GM19240 (cell line): Measurements from ENCODE around the gene ZNF439.
A peak's percentile ranks its signal among the peaks of the same experiment; 100 is the strongest.
"Not testable (repeated sequence)": the region's sequence is repeated elsewhere in the genome, so short reads cannot be mapped to it uniquely, and the experiment has no call there.

ENCODE experiments used
- DNase-seq: peaks from one replicate; pipeline ENCODE4 v3.0.0; 2011; ENCODE audit warnings: low spot score; ENCODE audit not compliant: insufficient read length

The ZNF439 gene

DNA sequence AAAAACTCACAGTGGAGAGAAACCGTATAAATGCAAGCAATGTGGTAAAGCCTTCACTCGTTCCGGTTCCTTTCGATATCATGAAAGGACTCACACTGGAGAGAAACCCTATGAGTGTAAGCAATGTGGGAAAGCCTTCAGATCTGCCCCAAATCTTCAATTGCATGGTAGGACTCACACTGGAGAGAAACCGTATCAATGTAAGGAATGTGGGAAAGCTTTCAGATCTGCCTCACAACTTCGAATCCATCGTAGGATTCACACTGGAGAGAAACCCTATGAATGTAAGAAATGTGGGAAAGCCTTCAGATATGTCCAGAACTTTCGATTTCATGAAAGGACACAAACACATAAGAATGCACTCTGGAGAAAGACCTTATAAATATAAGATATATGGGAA is 19.7 kb downstream of the ZNF439 start:
- DNase-seq: no peak

DNA sequence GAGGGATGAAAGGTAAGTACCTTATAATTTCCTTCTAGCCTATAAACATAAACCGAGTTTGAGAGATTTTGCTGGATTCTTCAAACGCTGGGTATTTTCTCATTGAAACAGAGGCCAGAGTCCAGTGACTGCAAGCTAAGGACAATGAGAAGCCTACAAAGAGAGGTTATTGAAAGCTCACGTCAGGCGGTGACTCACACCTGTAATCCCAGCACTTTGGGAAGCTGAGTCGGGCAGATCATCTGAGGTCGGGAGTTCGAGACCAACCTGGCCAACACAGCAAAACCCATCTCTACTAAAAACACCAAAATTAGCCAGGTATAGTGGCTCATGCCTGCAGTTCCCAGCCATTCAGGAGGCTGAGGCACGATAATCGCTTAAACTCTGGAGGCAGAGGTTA is 24.1 kb downstream of the ZNF439 start:
- no peak for DNase-seq

DNA sequence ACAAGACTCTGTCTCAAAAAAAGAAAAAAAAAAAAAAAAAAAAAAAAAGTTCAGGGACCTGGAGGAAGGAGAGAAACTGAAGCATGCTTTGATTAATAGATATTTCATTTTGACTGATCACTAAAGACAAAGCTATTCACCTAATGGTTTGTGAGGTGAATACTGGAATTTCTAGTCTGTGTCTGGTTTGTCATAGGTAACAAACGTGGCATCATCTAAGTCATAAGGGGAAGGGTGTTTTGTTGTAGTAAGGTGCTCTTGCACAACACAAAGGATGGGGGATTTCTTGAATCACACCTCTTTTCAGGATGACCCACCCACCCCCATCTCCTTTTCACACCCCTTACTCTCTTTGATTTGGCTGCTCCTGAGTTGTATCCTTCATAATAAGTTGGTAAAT is 25.2 kb downstream of the ZNF439 start:
- DNase-seq: no peak

DNA sequence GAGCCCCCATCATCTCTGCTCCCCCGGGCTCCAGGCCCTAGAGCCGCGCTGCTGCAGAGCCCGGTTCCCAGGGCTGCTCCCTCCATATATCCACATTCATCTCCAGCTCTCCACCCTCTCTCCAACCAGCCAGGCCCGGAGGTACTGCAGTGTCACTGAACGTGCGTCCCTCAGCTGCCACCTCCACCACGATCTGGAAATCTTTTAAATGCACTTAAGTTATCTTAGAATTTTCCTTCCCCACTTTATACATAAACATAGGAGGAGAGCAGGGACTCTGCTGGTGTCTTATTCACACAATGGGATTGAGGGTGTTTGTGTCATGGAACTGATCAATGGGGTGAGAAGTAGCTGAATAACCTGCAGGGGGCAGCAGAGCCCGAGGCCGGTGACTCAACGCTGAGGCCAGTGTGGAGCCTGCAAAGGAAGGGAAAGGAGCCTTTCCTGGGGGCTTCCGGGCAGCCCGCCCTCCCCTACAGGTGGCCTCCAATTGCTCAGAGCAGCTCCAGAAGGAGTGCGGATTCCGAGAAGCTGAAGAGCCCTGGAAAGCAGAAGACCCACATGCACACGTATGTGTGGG is 31.3 kb downstream of the ZNF439 start:
- not testable (repeated sequence) for DNase-seq

DNA sequence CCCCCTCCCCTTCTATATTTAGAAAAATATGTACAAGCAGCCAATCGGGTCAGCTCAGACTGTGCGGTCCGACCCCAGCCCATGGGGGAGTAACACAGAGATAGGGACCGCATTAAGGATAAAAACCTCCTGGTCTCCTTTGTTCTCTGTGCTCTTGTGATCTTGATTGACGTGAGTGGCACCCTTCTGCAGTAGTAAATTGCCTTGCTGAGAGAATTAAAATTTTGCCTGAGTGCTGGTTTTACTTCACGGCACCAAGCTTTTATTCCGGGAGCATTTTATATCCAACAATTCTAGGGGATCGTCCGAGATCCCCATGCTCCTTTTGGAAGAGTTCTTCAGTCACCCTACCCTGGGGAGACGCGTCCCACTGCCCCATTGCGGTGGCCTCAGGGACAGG is 32.1 kb downstream of the ZNF439 start:
- DNase-seq: no peak

DNA sequence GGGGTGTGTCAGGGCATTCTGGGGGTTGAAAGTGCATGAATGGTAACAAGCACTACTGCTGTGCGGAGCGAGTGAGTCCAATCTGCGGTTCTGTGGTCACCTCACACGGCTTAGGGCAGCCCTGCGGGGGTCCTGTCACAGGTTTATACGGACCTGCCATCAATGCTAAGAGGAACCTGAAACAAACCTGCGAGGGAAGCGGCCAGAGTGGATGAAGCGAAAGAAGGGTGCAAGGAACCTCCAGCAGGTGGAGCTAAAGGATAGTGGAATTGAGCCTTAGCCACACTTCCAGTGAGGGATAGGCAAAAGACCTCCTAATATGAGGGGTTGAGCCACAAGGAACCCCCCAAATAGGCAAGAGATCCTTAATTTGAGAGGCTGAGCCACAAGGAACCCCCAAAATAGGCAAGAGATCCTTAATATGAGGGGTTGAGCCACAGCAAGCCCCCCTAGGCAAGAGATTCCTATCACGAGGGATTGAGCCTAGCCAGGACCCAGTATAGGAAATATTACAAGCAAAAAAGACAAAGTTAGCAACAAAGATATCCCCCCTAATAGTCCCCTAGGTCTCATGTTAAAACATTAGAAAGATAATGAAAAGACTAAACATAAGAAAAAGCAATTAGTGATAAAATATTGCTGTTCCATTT is 32.8 kb downstream of the ZNF439 start:
- DNase-seq: no peak

DNA sequence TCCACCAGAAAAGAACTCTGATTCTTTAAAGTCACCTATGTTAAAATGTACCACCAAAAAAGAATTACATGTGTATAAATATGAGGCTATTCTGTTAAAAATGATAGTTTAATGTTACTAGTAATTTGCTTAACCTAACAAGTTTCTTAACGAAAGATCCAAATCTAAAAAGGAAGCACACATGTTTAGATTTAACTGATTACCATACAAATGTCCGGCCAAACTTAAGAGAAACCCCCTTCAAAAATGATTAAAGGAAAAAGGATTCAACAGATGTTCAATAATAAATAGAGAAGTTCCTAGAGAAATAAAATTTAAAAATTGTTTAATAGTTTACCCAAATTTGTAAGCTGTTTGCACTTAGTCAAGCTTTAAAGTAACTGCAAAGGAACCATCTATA is 34.1 kb downstream of the ZNF439 start:
- DNase-seq: no peak

DNA sequence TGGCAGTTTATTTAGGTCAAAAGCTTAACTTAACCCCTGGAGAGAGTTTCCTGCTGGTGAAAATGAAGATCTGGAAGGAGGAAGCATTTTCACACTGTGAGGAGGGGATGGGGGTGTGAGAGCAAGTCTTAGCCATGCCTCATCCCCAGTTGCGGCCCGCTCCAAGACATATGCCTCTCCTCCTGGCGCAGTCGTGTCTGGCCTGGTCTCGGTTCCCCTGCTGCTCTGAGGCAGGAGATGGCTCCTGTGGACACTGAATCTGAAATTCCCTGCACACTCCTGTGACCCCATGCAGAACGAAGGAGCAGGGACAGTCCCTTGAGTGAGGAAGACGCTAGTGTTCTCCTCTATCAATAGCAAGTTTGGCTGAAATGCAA is 38.7 kb downstream of the ZNF439 start:
- no peak for DNase-seq

DNA sequence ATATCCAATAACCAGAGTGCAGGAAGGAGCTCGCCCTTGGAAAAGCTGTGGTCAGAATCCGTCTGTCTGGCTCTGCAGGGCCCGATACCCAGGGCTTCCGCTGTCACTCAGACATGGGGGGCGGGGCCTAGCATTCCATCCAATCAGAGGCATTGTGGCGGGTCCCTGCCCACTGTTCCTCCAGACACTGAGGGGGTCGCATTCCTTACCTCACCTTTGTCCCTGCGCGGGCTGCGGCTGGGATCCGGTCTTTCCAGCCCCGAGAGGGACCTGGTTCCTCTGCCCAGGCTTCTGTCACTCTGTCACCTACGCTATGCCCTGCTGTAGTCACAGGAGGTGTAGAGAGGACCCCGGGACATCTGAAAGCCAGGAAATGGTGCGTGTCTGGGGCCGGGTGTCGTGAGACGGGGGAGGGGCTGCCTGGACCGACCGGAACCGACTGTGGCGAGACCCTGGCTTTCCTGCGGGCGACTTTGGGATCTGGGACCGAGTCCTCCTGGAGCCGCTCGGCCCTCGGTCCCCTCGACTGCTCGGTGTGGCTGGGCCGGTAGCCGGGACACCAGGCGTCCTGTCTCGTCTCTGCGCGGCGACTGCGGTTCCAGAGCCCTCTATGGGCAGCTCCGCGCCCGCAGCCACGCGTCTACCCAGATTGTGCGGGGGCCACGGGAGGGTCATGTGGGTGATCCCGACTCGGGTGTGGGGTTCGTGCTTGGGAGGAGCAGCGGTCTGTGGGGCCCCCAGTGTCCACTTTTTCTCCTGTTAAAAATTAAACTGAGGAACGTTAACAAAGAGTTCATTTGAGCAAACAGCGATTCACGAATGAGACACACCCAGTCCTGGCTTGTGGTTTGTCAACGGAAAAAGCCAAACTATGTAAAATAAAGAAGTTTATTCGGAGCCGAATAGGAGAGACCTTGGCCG is 39.3 kb downstream of the ZNF439 start, which contains the start of gene ZNF69:
Gene ZNF69, plus strand, starts transcription at position 172 of the 921 bp plus-strand sequence. Its CDS starts 142 bp downstream, at position 314.
- peak; percentile 11 for DNase-seq

DNA sequence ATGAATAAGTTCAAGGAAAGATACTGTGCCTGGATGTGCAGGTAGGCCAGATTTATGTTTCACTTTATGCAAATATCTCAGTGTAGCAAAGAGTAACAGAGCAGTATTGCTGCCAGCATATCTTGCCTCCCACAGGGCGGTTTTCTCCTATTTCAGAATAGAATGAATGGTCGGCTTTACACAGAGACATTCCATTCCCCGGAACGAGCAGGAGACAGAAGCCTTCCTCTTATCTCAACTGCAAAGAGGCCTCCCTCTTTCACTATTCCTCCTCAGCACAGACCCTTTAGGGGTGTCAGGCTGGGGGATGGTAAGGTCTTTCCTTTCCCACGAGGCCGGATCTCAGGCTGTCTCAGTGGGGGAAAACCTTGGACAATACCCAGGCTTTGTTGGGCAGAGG is 41.4 kb downstream of the ZNF439 start:
- DNase-seq: not testable (repeated sequence)

DNA sequence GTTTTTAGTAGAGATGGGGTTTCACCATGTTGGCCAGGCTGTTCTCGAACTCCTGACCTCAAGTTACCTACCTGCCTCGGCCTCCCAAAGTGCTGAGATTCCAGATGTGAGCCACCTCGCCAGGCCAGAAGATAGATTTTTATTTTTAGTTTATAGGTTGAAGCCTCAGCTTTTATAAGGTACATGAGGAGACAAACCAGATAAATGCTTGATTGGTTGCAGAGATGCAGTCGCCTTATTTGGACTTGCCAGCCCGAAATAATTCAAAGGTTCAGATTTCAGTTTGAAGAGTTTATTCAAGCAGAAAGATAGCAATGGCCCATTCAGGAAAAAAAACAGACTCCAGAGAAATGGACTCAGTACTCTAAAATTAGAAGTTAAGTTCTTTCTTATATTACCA is 42.1 kb downstream of the ZNF439 start:
- no peak for DNase-seq

DNA sequence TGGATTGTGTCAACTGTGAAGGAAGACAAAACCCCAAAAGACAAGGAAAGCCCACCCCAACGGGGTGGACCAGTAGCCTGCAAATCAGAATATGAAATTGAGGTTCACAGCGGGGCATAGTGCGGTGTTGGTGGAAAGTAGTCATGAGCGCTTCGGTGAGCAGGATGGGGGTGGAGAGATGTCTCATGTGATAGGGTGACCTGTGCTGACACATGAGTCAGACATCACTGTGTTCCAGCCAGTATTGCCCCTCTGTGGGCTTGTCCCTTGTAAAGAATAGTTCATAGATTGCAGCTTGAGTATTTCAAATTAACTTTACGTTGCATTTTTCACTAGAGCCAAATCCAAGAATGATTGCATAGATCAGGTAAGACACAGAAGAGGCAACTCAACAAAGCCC is 46.3 kb downstream of the ZNF439 start:
- DNase-seq: no peak

DNA sequence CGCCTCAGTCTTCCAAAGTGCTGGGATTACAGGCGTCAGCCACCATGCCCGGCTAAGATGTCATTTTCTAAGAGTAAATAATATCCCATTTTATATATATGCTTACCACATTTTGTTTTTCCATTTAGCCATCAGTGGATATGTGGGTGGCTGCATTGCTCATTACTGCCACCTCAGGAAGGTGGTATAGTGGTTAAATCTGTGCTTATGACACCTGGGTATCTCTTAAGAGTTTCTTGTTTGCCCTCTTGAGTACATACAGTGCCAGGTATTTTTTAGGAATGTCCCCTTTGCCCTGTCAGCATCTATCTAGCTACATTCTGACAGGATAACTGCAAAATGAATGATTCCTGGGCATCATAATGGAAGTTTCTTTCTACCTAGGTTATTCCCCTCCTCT is 53.7 kb downstream of the ZNF439 start:
- no peak for DNase-seq

DNA sequence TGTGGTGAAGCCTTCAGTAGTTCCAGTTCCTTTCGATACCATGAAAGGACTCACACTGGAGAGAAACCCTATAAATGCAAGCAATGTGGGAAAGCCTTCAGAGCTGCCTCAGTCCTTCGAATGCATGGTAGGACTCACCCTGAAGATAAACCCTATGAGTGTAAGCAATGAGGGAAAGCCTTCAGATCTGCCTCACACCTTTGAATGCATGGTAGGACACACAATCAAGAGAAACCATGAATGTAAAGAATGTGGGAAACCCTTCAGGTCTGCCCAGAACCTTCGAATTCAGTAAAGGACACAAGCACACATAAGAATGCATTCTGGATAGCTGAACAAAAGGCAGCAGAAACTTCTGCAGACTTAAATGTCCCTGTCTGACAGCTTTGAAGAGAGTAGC is 57.4 kb downstream of the ZNF439 start:
- DNase-seq: no peak

DNA sequence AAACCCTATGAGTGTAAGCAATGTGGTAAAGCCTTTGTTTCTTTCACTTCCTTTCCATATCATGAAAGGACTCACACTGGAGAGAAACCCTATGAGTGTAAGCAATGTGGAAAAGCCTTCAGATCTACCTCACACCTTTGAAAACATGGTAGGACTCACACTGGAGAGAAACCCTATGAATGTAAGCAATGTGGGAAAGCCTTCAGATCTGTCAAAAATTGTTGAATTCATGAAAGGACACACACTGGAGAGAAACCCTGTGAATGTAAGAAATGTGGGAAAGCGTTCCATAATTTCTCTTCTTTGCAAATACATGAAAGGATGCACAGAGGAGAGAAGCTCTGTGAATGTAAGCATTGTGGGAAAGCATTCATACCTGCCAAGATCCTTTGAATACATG is 63.4 kb downstream of the ZNF439 start:
- not testable (repeated sequence) for DNase-seq

DNA sequence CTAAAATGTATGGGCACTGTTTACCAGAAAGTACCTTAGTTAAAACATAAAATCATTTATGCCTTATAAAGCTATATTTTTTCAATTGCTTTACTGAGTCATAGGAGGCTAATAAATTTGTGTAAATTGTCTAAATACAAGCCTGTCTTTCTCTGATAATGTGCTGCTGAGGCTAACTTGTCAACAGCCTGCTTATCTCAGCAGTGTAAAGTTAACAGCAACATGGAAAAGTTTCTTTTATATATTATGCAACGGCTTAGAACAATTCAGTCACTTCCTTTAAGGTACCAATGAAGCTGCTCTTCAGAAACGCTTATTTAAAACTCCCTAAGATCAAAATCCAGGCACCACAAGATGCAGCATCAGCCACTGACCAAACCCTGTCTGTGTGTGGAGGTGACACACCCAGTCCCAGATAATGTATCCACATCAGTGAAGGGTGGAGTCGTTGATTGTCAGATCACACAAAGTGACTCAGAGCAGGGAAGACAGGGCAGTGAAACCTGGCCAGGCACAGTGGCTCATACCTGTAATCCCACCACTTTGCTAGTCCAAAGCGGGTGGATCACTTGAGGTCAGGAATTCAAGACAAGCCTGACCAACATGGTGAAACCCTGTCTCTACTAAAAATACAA is 66.0 kb downstream of the ZNF439 start:
- not testable (repeated sequence) for DNase-seq
